Ovary (tissue), 9 donors: ENCODE data around the gene MDN1. TPM values are rescaled to one million over a fixed set of nuclear protein-coding genes. Genes with fewer than 3 reads are reported as not detected.

ENCODE experiments used
- DNase-seq, 5 donors: peaks; one replicate each; pipeline ENCODE4 v3.0.0-alpha.2; 2019 to 2020
- H3K27ac ChIP-seq, 2 donors: fragments of 200-600 bp; one replicate each; pipeline versions ENCODE4 v1.5.1 to v1.8.0; 2019 to 2022
- H3K27me3 ChIP-seq: fragments of 200-600 bp; one replicate; pipeline ENCODE4 v1.8.0; 2022
- H3K36me3 ChIP-seq: fragments of 200-600 bp; sonication (generic); one replicate; pipeline ENCODE4 v1.5.1; 2019
- H3K4me1 ChIP-seq: one replicate; pipeline ENCODE4 v1.8.1; 2013; ENCODE audit warnings: mild to moderate bottlenecking, moderate library complexity; ENCODE audit not compliant: insufficient read depth
- H3K4me3 ChIP-seq: fragments of 200-600 bp; sonication (generic); one replicate; pipeline ENCODE4 v1.5.1; 2017
- H3K9me3 ChIP-seq, 2 donors: fragments of 200-600 bp in 1 of 2; sonication (generic) in 1 of 2; one replicate each; pipeline versions ENCODE4 v1.5.1 to v1.8.1; 2013 to 2019; ENCODE audit warnings: mild to moderate bottlenecking in 1 of 2, moderate library complexity in 1 of 2
- CTCF ChIP-seq, 3 donors: fragments of 450-650 bp in 2 of 3; fragments of 200-600 bp in 1 of 3; IDR thresholded peaks; one replicate each; pipeline versions ENCODE4 v1.5.1 to v1.8.0; 2016 to 2022; ENCODE audit warnings: antibody characterized with exemption in 3 of 3, mild to moderate bottlenecking in 1 of 3
- EP300 ChIP-seq: sonication (generic); formaldehyde crosslinking; IDR thresholded peaks from one replicate; pipeline ENCODE4 v1.6.1; 2017; ENCODE audit warnings: antibody characterized with exemption
- POLR2A ChIP-seq: fragments of 450-650 bp; IDR thresholded peaks from one replicate; pipeline ENCODE4 v1.6.1; 2017; ENCODE audit warnings: antibody characterized with exemption, mild to moderate bottlenecking, moderate library complexity
- WGBS, 3 donors: extraction: QIAGEN DNeasy Blood & Tissue Kit in 1 of 3; methylation state at CpG; one replicate each; pipeline versions ENCODE4 v1.1.5 to v1.1.7; 2013 to 2017; 5-methylcytosine and 5-hydroxymethylcytosine counted together
- intact Hi-C, 4 donors: fragments of 100-400 bp; cut with DNase I; formaldehyde crosslinking; loops; one replicate each; pipeline versions ENCODE4 v1.11.0 to v1.15.1; 2022 to 2023
- polyA plus RNA-seq, 2 donors: library from polyadenylated mRNA; stranded (reverse); fragments of 200-250 nt in 1 of 2; fragments of 350-450 nt in 1 of 2; fragmentation: Illumina TruSeq in 1 of 2; extraction: RNeasy Lipid Tissue Mini Kit (QIAGEN cat#74804) in 1 of 2; gene quantifications; one replicate each; pipeline ENCODE4 v1.2.3, GENCODE V29; 2013 to 2014
- total RNA-seq, 7 donors: library from RNA; depleted of rRNA in 2 of 7; stranded (reverse); fragments of >200 nt in 2 of 7; fragmentation: NEBNext Ultra II Directional in 3 of 7; extraction: Animal tissue kit (Norgen Biotek cat#: 25700) in 3 of 7; gene quantifications; one replicate each; pipeline versions ENCODE4 v1.1.0 to v1.2.4, GENCODE V29; 2016 to 2023
- donor health status: DM: no; HTN: no; CAD: no; lungs with moderate emphysema.
- donor health status: DM: no; HTN: no; CAD: no.
- donor health status: Bipolar disorder and iron deficiency.
- donor health status: DM: yes; HTN: yes; CAD: no.
- donor health status: DM: no; HTN: no; CAD: no.
- donor health status: DM: yes; HTN: yes; CAD: no.

MDN1 gene
- total and polyA plus RNA-seq, 9 donors = 11.9 to 51.5 (median 32.3) TPM

- Histone ChIP-seq H3K4me3 (no peak overlapping the region), H3K27ac (no peak overlapping the region), H3K36me3 (no peaks in the 10 kb centered on the region), H3K4me1 (no peaks in the 10 kb centered on the region), H3K9me3 (no peaks in the 10 kb centered on the region), H3K27me3 (no peaks in the 10 kb centered on the region)
- TF ChIP-seq CTCF (IDR thresholded peaks at IDR 0.05) = no peak
- TF ChIP-seq EP300 = no peak
- TF ChIP-seq POLR2A = no peak
- WGBS, 3 donors = 80 to 90% (median 82%) methylated on average over 9 of the region's 9 CpGs
- no peak for DNase-seq
- intact Hi-C loops = no loop called here
These were observed 189.1 kb downstream of the MDN1 start for GRCh38 chr6:89630488-89630887.

GRCh38 chr6:89623749-89624148 is 195.8 kb downstream of the MDN1 start:
- WGBS, 3 donors = 87 to 92% (median 89%) methylated on average over 8 of the region's 8 CpGs
- Histone ChIP-seq H3K27ac (no peak overlapping the region), H3K4me3 (no peak overlapping the region), H3K9me3 (no peaks in the 10 kb centered on the region), H3K36me3 (no peaks in the 10 kb centered on the region), H3K4me1 (no peaks in the 10 kb centered on the region), H3K27me3 (no peaks in the 10 kb centered on the region)
- intact Hi-C loops = no loop called here
- TF ChIP-seq CTCF (IDR thresholded peaks at IDR 0.05) (no peak), POLR2A (no peak), EP300 (no peak)
- no peak for DNase-seq

- TF ChIP-seq EP300 (no peak), POLR2A (no peak), CTCF (IDR thresholded peaks at IDR 0.05) (no peak)
- Histone ChIP-seq H3K36me3 (no peaks in the 10 kb centered on the region), H3K27ac (no peak overlapping the region), H3K9me3 (no peaks in the 10 kb centered on the region), H3K27me3 (no peaks in the 10 kb centered on the region), H3K4me1 (no peaks in the 10 kb centered on the region), H3K4me3 (no peak overlapping the region)
- no peak for DNase-seq
- WGBS, 3 donors = 96 to 97% (median 97%) methylated on average over 6 of the region's 6 CpGs
- intact Hi-C loops = loop anchor here in 1 of 4 donors (10.0 kb wide), 1 partner anchor 185 kb away; the partner anchor contains the start of gene ANKRD6
These were observed 200.0 kb downstream of the MDN1 start for GRCh38 chr6:89619567-89619966.

- WGBS, 3 donors = 96 to 97% (median 97%) methylated on average over 6 of the region's 6 CpGs
- intact Hi-C loops = loop anchor here in 1 of 4 donors (10.0 kb wide), 1 partner anchor 183 kb away; the partner anchor contains the start of gene ANKRD6
These were observed 201.6 kb downstream of the MDN1 start for GRCh38 chr6:89618026-89618425.

More at GRCh38 chr6:89618026-89618425, 201.6 kb downstream of the MDN1 start:
- H3K27me3 ChIP-seq = no peaks in the 10 kb centered on the region
- H3K36me3 ChIP-seq = no peaks in the 10 kb centered on the region
- no peaks in the 10 kb centered on the region for H3K9me3 ChIP-seq
- DNase-seq = no peak
- no peaks in the 10 kb centered on the region for H3K4me1 ChIP-seq
- no peak for TF ChIP-seq EP300
- no peak for TF ChIP-seq POLR2A
- TF ChIP-seq CTCF (IDR thresholded peaks at IDR 0.05) = no peak
- no peak overlapping the region for H3K27ac ChIP-seq
- no peak overlapping the region for H3K4me3 ChIP-seq
